ENCODE results near the gene MARCHF5.
"Not testable (repeated sequence)": the region's sequence is repeated elsewhere in the genome, so short reads cannot be mapped to it uniquely, and the experiment has no call there.

MARCHF5 gene

DNA sequence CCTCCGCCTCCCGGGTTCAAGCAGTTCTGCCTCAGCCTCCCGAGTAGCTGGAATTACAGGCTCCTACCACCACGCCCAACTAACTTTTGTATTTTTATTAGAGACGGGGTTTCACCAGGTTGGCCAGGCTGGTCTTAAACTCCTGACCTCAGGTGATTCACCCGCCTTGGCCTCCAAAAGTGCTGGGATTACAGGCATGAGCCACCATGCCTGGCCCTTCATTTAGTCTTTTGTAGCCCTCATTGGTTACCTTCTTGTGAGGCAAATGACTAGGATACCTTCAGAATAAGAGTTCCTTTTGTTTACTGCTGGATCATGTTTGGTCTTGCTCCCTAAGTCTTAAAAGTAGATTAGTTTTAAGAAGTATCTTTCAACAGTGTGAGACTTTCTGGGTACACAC lies 39.0 kb downstream of the MARCHF5 start:
- not testable (repeated sequence) for H3K4me3 ChIP-seq (ENCODE audit: low read depth in 1 of 5, low read length in 5 of 5); H3K9me3 ChIP-seq (ENCODE audit: control insufficient read depth in 5 of 5, low read length in 5 of 5); H3K4me1 ChIP-seq (ENCODE audit: control insufficient read depth in 5 of 5, insufficient read depth in 5 of 5, low read length in 5 of 5); H3K36me3 ChIP-seq (ENCODE audit: control insufficient read depth in 5 of 5, insufficient read depth in 5 of 5, low read length in 5 of 5); H3K27me3 ChIP-seq (ENCODE audit: control insufficient read depth in 5 of 5, insufficient read depth in 4 of 5, low read length in 5 of 5); H3K27ac ChIP-seq (ENCODE audit: low read depth, low read length); H3K9ac ChIP-seq (ENCODE audit: low read length in 5 of 5)

- no peak overlapping the region for H3K27ac ChIP-seq (ENCODE audit: low read depth, low read length)
- peaks cover 17 to 22% (median 22%) of the 10 kb centered on the region in 5 donors for H3K36me3 ChIP-seq (ENCODE audit: control insufficient read depth in 5 of 5, insufficient read depth in 5 of 5, low read length in 5 of 5)
- H3K9ac ChIP-seq (ENCODE audit: low read length in 5 of 5), result no peak overlapping the region
- no peak overlapping the region for H3K4me3 ChIP-seq (ENCODE audit: low read depth in 1 of 5, low read length in 5 of 5)
- H3K27me3 ChIP-seq (ENCODE audit: control insufficient read depth in 5 of 5, insufficient read depth in 4 of 5, low read length in 5 of 5), result no peaks in the 10 kb centered on the region
- no peaks in the 10 kb centered on the region for H3K9me3 ChIP-seq (ENCODE audit: control insufficient read depth in 5 of 5, low read length in 5 of 5)
- H3K4me1 ChIP-seq (ENCODE audit: control insufficient read depth in 5 of 5, insufficient read depth in 5 of 5, low read length in 5 of 5), result peaks cover 0 to 5% (median 0%) of the 10 kb centered on the region in 5 donors
Observed at GRCh38 chr10:92342796-92343195, 51.8 kb downstream of the MARCHF5 start.

DNA sequence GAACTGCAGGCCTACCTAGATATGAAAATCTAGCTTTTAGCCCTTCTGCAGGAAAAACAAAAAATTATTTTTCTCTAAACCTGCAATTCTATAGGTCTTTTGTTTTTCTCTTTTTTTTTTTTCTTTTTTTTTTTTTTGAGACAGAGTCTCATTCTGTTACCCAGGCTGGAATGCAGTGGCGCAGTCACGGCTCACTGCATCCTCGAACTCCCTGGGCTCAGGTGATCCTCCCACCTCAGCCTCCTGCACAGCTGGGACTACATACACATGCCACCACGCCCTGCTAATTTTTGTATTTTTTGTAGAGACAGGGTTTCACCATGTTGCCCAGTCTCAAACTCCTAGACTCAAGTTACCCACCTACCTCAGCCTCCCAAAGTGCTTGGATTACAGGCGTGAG lies 54.6 kb downstream of the MARCHF5 start:
- not testable (repeated sequence) for H3K4me1 ChIP-seq (ENCODE audit: control insufficient read depth in 5 of 5, insufficient read depth in 5 of 5, low read length in 5 of 5); H3K9me3 ChIP-seq (ENCODE audit: control insufficient read depth in 5 of 5, low read length in 5 of 5); H3K4me3 ChIP-seq (ENCODE audit: low read depth in 1 of 5, low read length in 5 of 5); H3K27me3 ChIP-seq (ENCODE audit: control insufficient read depth in 5 of 5, insufficient read depth in 4 of 5, low read length in 5 of 5); H3K9ac ChIP-seq (ENCODE audit: low read length in 5 of 5); H3K27ac ChIP-seq (ENCODE audit: low read depth, low read length)
- H3K36me3 ChIP-seq (ENCODE audit: control insufficient read depth in 5 of 5, insufficient read depth in 5 of 5, low read length in 5 of 5), result peaks cover 30 to 41% (median 36%) of the 10 kb centered on the region in 5 donors

DNA sequence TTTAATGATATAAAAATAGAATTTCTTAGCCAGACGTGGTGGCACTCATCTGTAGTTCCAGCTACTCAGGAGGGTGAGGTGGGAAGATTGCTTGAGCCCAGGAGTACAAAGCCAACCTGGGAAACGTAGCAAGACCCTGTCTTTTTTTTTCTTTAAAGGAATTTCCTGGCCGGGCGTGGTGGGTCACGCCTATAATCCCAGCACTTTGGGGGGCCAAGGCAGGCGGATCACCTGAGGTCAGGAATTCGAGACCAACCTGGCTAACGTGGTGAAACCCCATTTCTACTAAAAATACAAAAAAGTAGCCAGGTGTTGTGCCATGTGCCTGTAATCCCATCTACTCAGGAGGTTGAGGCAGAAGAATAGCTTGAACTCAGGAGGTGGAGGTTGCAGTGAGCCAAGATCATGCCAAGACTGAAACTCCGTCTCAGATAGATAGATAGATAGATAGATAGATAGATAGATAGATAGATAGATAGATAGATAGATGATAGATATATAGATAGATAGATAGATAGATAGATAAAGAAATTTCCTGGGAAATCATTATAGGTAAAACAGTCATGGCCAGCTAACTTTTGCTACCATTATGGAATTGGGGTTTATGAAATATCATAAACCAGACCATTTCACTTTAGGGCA lies 56.2 kb downstream of the MARCHF5 start:
- H3K4me3 ChIP-seq (ENCODE audit: low read depth in 1 of 5, low read length in 5 of 5); H3K27me3 ChIP-seq (ENCODE audit: control insufficient read depth in 5 of 5, insufficient read depth in 4 of 5, low read length in 5 of 5); H3K4me1 ChIP-seq (ENCODE audit: control insufficient read depth in 5 of 5, insufficient read depth in 5 of 5, low read length in 5 of 5); H3K27ac ChIP-seq (ENCODE audit: low read depth, low read length); H3K9me3 ChIP-seq (ENCODE audit: control insufficient read depth in 5 of 5, low read length in 5 of 5); H3K9ac ChIP-seq (ENCODE audit: low read length in 5 of 5): not testable (repeated sequence)
- H3K36me3 ChIP-seq (ENCODE audit: control insufficient read depth in 5 of 5, insufficient read depth in 5 of 5, low read length in 5 of 5), result peaks cover 26 to 45% (median 39%) of the 10 kb centered on the region in 5 donors

- H3K36me3 ChIP-seq (ENCODE audit: control insufficient read depth in 5 of 5, insufficient read depth in 5 of 5, low read length in 5 of 5), result peaks cover 21 to 31% (median 24%) of the 10 kb centered on the region in 5 donors
- H3K9ac ChIP-seq (ENCODE audit: low read length in 5 of 5), result no peak overlapping the region
Observed at GRCh38 chr10:92350411-92350810, 59.4 kb downstream of the MARCHF5 start.

GRCh38 chr10:92354587-92354986 lies 63.6 kb downstream of the MARCHF5 start:
- Histone ChIP-seq H3K27ac (ENCODE audit: low read depth, low read length) (no peak overlapping the region), H3K27me3 (ENCODE audit: control insufficient read depth in 5 of 5, insufficient read depth in 4 of 5, low read length in 5 of 5) (no peaks in the 10 kb centered on the region), H3K4me3 (ENCODE audit: low read depth in 1 of 5, low read length in 5 of 5) (no peak overlapping the region), H3K9ac (ENCODE audit: low read length in 5 of 5) (no peak overlapping the region), H3K9me3 (ENCODE audit: control insufficient read depth in 5 of 5, low read length in 5 of 5) (no peaks in the 10 kb centered on the region), H3K36me3 (ENCODE audit: control insufficient read depth in 5 of 5, insufficient read depth in 5 of 5, low read length in 5 of 5) (peaks cover 12 to 21% (median 19%) of the 10 kb centered on the region in 5 donors), H3K4me1 (ENCODE audit: control insufficient read depth in 5 of 5, insufficient read depth in 5 of 5, low read length in 5 of 5) (no peaks in the 10 kb centered on the region)

More at GRCh38 chr10:92350411-92350810, 59.4 kb downstream of the MARCHF5 start:
- Histone ChIP-seq H3K9me3 (ENCODE audit: control insufficient read depth in 5 of 5, low read length in 5 of 5) (no peaks in the 10 kb centered on the region), H3K4me1 (ENCODE audit: control insufficient read depth in 5 of 5, insufficient read depth in 5 of 5, low read length in 5 of 5) (peaks cover 0 to under 1% (median 0%) of the 10 kb centered on the region in 5 donors), H3K4me3 (ENCODE audit: low read depth in 1 of 5, low read length in 5 of 5) (no peak overlapping the region), H3K27ac (ENCODE audit: low read depth, low read length) (no peak overlapping the region), H3K27me3 (ENCODE audit: control insufficient read depth in 5 of 5, insufficient read depth in 4 of 5, low read length in 5 of 5) (no peaks in the 10 kb centered on the region)

DNA sequence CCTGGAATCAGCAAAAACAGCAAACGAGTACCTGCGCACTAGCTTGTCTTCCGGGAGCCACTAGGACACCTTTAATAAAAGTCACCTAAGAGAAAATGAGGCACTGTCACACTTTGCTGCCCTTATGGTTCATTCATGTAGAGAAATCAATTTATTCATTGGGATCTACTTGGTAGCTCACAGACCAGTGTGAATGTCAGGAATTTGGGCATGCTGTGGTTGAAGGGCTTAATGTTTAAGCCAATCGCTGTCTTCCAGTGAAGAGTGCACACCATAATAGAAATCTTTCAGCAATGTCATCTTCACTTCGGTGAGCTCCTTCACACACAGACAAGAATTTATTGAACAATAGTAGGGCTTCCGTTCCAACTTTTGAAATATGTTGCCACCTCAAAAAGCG lies 65.1 kb downstream of the MARCHF5 start:
- Histone ChIP-seq H3K27ac (ENCODE audit: low read depth, low read length) (no peak overlapping the region), H3K9me3 (ENCODE audit: control insufficient read depth in 5 of 5, low read length in 5 of 5) (no peaks in the 10 kb centered on the region), H3K36me3 (ENCODE audit: control insufficient read depth in 5 of 5, insufficient read depth in 5 of 5, low read length in 5 of 5) (peaks cover 0 to 11% (median 4%) of the 10 kb centered on the region in 5 donors), H3K9ac (ENCODE audit: low read length in 5 of 5) (no peak overlapping the region), H3K4me3 (ENCODE audit: low read depth in 1 of 5, low read length in 5 of 5) (no peak overlapping the region), H3K4me1 (ENCODE audit: control insufficient read depth in 5 of 5, insufficient read depth in 5 of 5, low read length in 5 of 5) (no peaks in the 10 kb centered on the region), H3K27me3 (ENCODE audit: control insufficient read depth in 5 of 5, insufficient read depth in 4 of 5, low read length in 5 of 5) (no peaks in the 10 kb centered on the region)

GRCh38 chr10:92363498-92363897 lies 72.5 kb downstream of the MARCHF5 start:
- H3K9me3 ChIP-seq (ENCODE audit: control insufficient read depth in 5 of 5, low read length in 5 of 5), result no peaks in the 10 kb centered on the region
- no peaks in the 10 kb centered on the region for H3K36me3 ChIP-seq (ENCODE audit: control insufficient read depth in 5 of 5, insufficient read depth in 5 of 5, low read length in 5 of 5)
- H3K4me3 ChIP-seq (ENCODE audit: low read depth in 1 of 5, low read length in 5 of 5), result no peak overlapping the region
- no peak overlapping the region for H3K27ac ChIP-seq (ENCODE audit: low read depth, low read length)
- no peak overlapping the region for H3K9ac ChIP-seq (ENCODE audit: low read length in 5 of 5)
- no peaks in the 10 kb centered on the region for H3K27me3 ChIP-seq (ENCODE audit: control insufficient read depth in 5 of 5, insufficient read depth in 4 of 5, low read length in 5 of 5)
- H3K4me1 ChIP-seq (ENCODE audit: control insufficient read depth in 5 of 5, insufficient read depth in 5 of 5, low read length in 5 of 5), result no peaks in the 10 kb centered on the region

DNA sequence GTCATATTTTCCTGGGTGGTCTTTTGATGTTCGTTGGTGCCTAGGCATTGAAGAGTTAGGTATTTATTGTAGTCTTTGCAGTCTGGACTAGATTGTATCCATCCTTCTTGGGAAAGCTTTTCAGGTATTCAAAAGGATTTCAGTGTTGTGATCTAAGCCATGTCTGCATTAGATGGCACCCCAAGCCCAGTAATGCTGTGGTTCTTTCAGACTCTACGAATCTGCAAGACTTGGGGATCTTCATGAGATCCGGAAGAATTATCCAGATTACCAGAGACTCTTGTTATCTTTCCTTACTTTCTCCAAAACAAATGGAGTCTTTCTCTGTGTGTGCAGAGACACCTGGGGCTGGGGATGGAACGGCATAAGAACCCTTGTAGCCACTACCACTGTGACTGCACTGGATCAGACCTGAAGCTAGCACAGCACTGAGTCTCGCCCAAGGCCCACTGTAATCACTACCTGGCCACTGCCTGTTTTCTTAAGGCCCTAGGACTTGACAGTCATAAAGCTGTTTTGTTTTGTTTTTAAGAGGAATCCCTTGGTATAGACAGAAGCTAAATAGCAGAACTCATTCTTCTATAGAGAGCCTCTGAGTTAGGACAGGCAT lies 75.5 kb downstream of the MARCHF5 start:
- no peaks in the 10 kb centered on the region for H3K36me3 ChIP-seq (ENCODE audit: control insufficient read depth in 5 of 5, insufficient read depth in 5 of 5, low read length in 5 of 5)
- no peaks in the 10 kb centered on the region for H3K9me3 ChIP-seq (ENCODE audit: control insufficient read depth in 5 of 5, low read length in 5 of 5)
- no peak overlapping the region for H3K27ac ChIP-seq (ENCODE audit: low read depth, low read length)
- H3K4me1 ChIP-seq (ENCODE audit: control insufficient read depth in 5 of 5, insufficient read depth in 5 of 5, low read length in 5 of 5), result no peaks in the 10 kb centered on the region
- H3K27me3 ChIP-seq (ENCODE audit: control insufficient read depth in 5 of 5, insufficient read depth in 4 of 5, low read length in 5 of 5), result no peaks in the 10 kb centered on the region
- H3K4me3 ChIP-seq (ENCODE audit: low read depth in 1 of 5, low read length in 5 of 5), result no peak overlapping the region
- H3K9ac ChIP-seq (ENCODE audit: low read length in 5 of 5), result no peak overlapping the region

DNA sequence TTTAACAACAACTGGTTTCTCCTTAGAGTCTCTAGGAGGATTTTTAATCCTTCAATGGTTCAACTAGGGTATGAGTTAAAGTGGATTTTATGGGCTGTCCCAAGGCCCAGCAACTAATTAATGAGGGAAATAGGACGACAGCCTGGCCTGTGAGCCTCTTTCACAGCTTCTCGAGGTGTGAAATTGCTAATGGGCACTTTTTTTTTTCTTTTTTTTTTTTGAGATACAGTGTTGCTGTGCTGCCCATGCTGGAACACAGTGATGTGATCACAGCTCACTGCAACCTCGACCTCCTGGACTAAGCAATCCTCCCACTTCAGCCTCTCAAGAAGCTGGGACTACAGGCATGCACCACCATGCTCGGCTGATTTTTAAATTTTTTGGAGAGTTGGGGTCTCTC lies 87.0 kb downstream of the MARCHF5 start:
- Histone ChIP-seq H3K9me3 (ENCODE audit: control insufficient read depth in 5 of 5, low read length in 5 of 5) (no peaks in the 10 kb centered on the region), H3K27ac (ENCODE audit: low read depth, low read length) (no peak overlapping the region), H3K4me1 (ENCODE audit: control insufficient read depth in 5 of 5, insufficient read depth in 5 of 5, low read length in 5 of 5) (peaks cover 0 to 4% (median 0%) of the 10 kb centered on the region in 5 donors), H3K36me3 (ENCODE audit: control insufficient read depth in 5 of 5, insufficient read depth in 5 of 5, low read length in 5 of 5) (no peaks in the 10 kb centered on the region), H3K27me3 (ENCODE audit: control insufficient read depth in 5 of 5, insufficient read depth in 4 of 5, low read length in 5 of 5) (no peaks in the 10 kb centered on the region), H3K4me3 (ENCODE audit: low read depth in 1 of 5, low read length in 5 of 5) (no peak overlapping the region), H3K9ac (ENCODE audit: low read length in 5 of 5) (no peak overlapping the region)
